ENCODE measurements around the gene GGN.

DNA sequence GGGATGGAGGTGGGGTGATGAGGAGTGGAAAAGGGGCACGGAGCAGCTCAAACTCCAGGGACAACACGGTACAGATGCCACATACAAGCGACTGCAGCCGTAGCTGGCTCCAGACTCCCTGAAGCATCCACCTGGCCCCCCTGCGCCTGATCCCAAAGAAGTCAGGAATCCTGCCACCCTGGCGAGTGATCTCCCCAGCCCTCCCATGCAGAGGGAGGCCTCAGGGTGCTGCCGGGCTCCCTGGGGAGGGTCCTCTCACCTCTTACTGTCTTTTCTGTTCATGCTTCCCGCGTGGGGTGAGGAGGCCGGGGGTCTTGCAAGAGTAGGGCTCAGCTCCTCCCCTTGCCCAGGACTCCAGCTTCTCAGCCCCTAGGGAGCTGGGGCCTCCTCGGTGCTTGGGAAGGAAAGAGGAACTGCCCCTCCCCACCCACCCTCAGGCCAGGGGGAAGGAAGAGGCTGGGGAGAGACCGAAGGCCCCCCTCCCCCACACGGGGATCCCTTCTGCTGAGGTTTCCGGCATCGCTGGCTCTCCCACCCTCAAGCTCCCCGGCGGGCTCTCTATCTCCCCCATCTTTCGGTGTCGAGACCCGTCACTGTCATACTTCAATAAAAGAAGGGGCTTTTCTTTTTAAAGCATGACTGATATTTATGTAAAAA, 38.1 kb upstream of the GGN start, which contains the start of gene RASGRP4:
- TF ChIP-seq, protein P1, sequence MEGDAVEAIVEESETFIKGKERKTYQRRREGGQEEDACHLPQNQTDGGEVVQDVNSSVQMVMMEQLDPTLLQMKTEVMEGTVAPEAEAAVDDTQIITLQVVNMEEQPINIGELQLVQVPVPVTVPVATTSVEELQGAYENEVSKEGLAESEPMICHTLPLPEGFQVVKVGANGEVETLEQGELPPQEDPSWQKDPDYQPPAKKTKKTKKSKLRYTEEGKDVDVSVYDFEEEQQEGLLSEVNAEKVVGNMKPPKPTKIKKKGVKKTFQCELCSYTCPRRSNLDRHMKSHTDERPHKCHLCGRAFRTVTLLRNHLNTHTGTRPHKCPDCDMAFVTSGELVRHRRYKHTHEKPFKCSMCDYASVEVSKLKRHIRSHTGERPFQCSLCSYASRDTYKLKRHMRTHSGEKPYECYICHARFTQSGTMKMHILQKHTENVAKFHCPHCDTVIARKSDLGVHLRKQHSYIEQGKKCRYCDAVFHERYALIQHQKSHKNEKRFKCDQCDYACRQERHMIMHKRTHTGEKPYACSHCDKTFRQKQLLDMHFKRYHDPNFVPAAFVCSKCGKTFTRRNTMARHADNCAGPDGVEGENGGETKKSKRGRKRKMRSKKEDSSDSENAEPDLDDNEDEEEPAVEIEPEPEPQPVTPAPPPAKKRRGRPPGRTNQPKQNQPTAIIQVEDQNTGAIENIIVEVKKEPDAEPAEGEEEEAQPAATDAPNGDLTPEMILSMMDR (IDR thresholded peaks at IDR 0.05) = no peak
- no peak for TF ChIP-seq POLR2A (IDR thresholded peaks at IDR 0.05)

All from testis (tissue), 2 donors.